ENCODE data around the gene CTRB1. TPM values are rescaled to one million over a fixed set of nuclear protein-coding genes. Genes with fewer than 3 reads are reported as not detected.

CTRB1 gene
- total RNA-seq, 4 donors from 2014 or later: not detected

DNA sequence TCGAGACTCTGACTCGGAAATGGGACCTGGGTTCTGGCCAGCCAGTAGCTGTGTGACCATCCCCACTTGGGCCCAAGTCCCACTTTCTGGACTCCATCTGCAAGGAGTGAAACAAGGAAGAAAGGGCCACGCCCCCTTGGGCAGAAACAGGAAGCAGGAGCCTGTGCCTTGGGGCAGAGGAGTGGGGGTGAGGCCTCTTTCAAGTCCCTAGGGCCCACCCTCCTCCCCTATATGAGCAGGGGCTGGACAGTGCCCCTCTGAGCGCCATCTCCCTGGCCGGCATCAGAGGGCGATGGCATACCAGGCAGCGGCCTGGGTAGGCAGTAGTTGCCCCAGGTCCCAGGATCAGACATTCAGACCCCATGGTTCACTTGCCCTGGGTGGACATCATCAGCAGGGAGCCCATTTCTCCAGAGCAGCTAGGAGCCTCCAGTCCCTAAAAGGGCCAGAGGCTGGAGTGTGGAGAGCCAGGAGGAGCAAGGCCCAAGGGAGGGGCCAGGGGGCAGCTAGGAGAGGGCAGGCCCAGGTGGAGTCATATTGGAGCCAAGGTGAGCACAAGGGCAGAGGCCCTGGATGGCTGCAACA, 25.5 kb downstream of the CTRB1 start:
- intact Hi-C loops (cut with DNase I): no loop called here
- peak; percentile 45 to 51 for DNase-seq
- H3K36me3 ChIP-seq: peaks cover 10 to 12% of the 10 kb centered on the region in 2 donors
- no peaks in the 10 kb centered on the region for H3K27me3 ChIP-seq
- TF ChIP-seq POLR2A (IDR thresholded peaks at IDR 0.05): no peak
- TF ChIP-seq, protein P1, sequence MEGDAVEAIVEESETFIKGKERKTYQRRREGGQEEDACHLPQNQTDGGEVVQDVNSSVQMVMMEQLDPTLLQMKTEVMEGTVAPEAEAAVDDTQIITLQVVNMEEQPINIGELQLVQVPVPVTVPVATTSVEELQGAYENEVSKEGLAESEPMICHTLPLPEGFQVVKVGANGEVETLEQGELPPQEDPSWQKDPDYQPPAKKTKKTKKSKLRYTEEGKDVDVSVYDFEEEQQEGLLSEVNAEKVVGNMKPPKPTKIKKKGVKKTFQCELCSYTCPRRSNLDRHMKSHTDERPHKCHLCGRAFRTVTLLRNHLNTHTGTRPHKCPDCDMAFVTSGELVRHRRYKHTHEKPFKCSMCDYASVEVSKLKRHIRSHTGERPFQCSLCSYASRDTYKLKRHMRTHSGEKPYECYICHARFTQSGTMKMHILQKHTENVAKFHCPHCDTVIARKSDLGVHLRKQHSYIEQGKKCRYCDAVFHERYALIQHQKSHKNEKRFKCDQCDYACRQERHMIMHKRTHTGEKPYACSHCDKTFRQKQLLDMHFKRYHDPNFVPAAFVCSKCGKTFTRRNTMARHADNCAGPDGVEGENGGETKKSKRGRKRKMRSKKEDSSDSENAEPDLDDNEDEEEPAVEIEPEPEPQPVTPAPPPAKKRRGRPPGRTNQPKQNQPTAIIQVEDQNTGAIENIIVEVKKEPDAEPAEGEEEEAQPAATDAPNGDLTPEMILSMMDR (IDR thresholded peaks at IDR 0.05): no peak
- 63 to 78% methylated on average over 6 to 7 of the region's 7 CpGs for WGBS, 2 donors
- H3K4me3 ChIP-seq (replicated peaks in 1 of 3): no peak overlapping the region
- peaks cover 50 to 77% of the 10 kb centered on the region in 2 donors for H3K4me1 ChIP-seq
- H3K27ac ChIP-seq: peak overlapping the region; percentile 85 to 93 (median 91)
- no peaks in the 10 kb centered on the region for H3K9me3 ChIP-seq

DNA sequence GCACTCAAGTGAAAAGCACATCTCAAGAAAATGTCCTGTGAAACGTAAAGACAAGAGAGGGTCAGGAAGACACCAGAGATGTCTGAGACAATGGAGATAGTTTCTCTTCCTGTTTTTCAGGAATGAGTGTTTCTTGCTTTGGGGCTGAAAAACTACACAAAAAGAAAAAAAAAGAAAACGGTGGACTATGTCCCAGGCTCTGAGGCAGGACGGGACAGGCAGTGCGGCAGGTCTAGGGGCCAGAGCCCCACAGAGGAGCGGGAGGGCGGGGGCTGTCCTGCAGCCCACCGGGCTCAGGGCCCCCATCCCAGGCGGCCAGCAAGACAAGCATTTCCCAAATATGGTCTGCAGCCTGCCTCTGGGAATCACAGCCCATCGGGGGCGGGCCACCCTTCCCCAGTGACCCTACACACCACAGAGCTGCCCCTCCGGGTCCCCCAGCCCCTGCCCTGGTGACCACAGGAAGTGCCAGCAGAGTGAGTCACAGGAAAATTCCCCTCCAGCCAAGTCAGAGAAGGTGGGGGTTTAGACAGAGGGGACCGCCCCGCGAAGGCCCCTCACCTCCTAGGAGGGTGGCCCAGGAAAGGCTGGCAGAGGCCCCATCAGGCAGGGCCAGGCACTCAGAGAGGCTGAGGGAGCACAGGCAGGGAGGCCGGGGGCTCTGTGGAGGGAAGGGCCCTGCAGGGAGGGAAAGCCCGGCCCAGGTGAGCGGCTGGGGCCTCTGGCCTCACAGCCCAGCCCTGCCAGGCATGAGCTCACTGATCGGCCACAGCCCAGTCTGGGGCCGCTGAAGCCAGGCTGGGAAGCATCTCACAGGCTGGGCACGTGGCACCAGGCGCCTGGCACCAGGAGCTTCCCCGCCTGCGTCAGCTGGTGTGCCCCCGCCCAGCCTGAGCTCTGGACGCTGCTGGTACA, 26.3 kb downstream of the CTRB1 start:
- H3K9me3 ChIP-seq: no peaks in the 10 kb centered on the region
- TF ChIP-seq, protein P1 (IDR thresholded peaks at IDR 0.05): no peak
- TF ChIP-seq POLR2A (IDR thresholded peaks at IDR 0.05): peak in 1 of 2 donors; percentile 56
- WGBS, 2 donors: 34 to 44% methylated on average over 11 to 16 of the region's 25 CpGs
- H3K27ac ChIP-seq: peak overlapping the region; percentile 85 to 93 (median 91)
- H3K4me3 ChIP-seq (replicated peaks in 1 of 3): no peak overlapping the region
- peak; percentile 88 to 96 for DNase-seq
- intact Hi-C loops (cut with DNase I): no loop called here
- peaks cover 51 to 77% of the 10 kb centered on the region in 2 donors for H3K4me1 ChIP-seq
- no peaks in the 10 kb centered on the region for H3K27me3 ChIP-seq
- H3K36me3 ChIP-seq: peaks cover 10 to 12% of the 10 kb centered on the region in 2 donors

DNA sequence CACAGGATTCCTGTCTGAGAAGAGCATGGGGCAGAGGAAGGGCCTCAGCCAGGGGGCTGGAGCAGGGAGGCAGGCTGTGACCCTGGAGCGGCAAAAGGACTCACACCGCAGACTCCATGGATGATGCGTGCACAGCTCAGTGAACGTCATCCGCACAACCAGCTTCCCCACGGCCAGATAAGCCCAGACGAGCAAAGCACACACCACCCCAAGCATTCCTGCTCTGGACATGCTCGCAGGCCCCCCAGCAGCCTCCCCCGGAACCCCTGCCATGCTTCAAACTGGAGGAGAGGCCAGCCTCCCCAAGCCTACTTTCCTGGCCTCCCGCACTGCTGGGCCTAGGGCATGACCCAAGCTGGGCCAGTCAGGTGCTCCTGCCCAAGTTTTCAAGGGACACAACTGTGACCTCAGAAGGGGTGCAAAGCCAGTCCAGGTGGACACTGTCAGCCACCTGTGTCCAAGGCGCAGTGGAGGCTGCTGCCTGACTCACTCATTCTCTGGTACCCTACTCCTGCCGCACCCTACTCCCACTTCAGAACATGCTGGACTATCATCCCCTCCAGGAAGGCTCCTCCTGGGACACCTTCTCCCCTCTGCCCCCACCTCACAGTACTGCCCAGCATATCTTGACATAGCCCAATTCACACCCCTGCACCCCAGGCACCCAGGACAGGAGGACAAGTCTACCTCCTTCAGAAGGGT, 27.9 kb downstream of the CTRB1 start:
- no peaks in the 10 kb centered on the region for H3K9me3 ChIP-seq
- DNase-seq: no peak
- intact Hi-C loops (cut with DNase I): no loop called here
- no peak overlapping the region for H3K4me3 ChIP-seq (replicated peaks in 1 of 3)
- peaks cover 55 to 70% of the 10 kb centered on the region in 2 donors for H3K4me1 ChIP-seq
- no peak for TF ChIP-seq POLR2A (IDR thresholded peaks at IDR 0.05)
- TF ChIP-seq, protein P1 (IDR thresholded peaks at IDR 0.05): no peak
- 88 to 96% methylated on average over 4 to 12 of the region's 12 CpGs for WGBS, 2 donors
- no peaks in the 10 kb centered on the region for H3K27me3 ChIP-seq
- peaks cover 5 to 8% of the 10 kb centered on the region in 2 donors for H3K36me3 ChIP-seq
- H3K27ac ChIP-seq: peak overlapping the region; percentile 85 to 93 (median 91)

GRCh38 chr16:75247249-75247648, 28.5 kb downstream of the CTRB1 start:
- TF ChIP-seq POLR2A (IDR thresholded peaks at IDR 0.05): no peak
- TF ChIP-seq, protein P1 (IDR thresholded peaks at IDR 0.05): no peak
- Histone ChIP-seq H3K9me3 (no peaks in the 10 kb centered on the region), H3K27ac (peak overlapping the region in 2 of 3 donors; percentile 85 to 91), H3K4me3 (replicated peaks in 1 of 3) (no peak overlapping the region), H3K36me3 (peaks cover 0 to 2% of the 10 kb centered on the region in 2 donors), H3K27me3 (no peaks in the 10 kb centered on the region), H3K4me1 (peaks cover 61 to 76% of the 10 kb centered on the region in 2 donors)
- no peak for DNase-seq
- WGBS, 2 donors: 87 to 88% methylated on average over 9 to 11 of the region's 13 CpGs
- intact Hi-C loops (cut with DNase I): no loop called here

Measured in thyroid gland (tissue), 4 donors.